HG02678 (cell line): ENCODE results near the gene USP17L18.
"Not testable (repeated sequence)": the region's sequence is repeated elsewhere in the genome, so short reads cannot be mapped to it uniquely, and the experiment has no call there.

Experiments
- ATAC-seq: cut with Tn5 transposase; IDR thresholded peaks from one replicate; pipeline ENCODE4 v1.9.1; 2021; ENCODE audit warnings: mild to moderate bottlenecking, moderate library complexity; ENCODE audit not compliant: unreplicated experiment

USP17L18 gene, protein sequence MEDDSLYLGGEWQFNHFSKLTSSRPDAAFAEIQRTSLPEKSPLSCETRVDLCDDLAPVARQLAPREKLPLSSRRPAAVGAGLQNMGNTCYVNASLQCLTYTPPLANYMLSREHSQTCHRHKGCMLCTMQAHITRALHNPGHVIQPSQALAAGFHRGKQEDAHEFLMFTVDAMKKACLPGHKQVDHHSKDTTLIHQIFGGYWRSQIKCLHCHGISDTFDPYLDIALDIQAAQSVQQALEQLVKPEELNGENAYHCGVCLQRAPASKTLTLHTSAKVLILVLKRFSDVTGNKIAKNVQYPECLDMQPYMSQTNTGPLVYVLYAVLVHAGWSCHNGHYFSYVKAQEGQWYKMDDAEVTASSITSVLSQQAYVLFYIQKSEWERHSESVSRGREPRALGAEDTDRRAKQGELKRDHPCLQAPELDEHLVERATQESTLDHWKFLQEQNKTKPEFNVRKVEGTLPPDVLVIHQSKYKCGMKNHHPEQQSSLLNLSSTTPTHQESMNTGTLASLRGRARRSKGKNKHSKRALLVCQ

DNA sequence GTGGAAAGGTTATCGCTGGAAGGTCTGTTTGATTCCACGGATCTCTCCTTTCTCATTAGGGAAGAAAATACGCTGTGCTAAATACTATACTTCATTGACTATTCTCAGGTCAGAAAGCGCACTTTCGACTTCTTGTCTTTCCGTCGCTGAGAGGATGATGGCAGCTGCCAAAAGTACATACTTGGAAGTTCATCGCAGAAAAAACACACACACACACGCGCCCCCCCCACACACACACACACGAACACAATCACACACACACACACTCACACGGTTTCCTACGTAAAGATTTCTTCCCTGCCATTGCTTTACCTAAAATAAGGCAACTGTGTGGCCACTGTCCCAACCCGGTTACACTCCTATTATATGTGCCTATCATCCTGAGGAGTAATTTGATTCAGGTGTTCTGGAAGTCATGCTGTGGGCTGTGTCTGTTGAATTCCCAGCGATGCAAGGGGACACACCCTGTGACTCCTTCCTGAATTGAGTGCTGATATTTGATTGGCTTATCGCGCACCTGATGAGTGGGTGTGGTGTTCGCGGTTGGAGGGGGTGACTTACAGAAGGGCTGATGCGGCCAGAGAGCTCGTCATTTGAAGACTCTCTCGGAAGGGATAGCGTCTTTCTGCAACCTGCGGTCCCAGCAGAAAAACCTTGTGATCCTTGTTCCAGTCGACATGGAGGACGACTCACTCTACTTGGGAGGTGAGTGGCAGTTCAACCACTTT lies at the start of gene USP17L18:
Gene USP17L18 (plus strand): TSS at position 678 of the 728 bp plus-strand sequence. CDS start 0 bp downstream, at position 678.
- ATAC-seq: not testable (repeated sequence)

DNA sequence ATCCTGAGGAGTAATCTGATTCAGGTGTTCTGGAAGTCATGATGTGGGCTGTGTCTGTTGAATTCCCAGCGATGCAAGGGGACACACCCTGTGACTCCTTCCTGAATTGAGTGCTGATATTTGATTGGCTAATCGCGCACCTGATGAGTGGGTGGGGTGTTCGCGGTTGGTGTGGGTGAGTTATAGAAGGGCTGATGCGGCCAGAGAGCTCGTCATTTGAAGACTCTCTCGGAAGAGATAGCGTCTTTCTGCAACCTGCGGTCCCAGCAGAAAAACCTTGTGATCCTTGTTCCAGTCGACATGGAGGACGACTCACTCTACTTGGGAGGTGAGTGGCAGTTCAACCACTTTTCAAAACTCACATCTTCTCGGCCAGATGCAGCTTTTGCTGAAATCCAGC lies 38.1 kb upstream of the USP17L18 start, which contains the start of gene USP17L10:
Gene USP17L10 (plus strand): TSS at position 301 of the 400 bp plus-strand sequence. CDS start 0 bp downstream, at position 301.
- ATAC-seq: not testable (repeated sequence)

DNA sequence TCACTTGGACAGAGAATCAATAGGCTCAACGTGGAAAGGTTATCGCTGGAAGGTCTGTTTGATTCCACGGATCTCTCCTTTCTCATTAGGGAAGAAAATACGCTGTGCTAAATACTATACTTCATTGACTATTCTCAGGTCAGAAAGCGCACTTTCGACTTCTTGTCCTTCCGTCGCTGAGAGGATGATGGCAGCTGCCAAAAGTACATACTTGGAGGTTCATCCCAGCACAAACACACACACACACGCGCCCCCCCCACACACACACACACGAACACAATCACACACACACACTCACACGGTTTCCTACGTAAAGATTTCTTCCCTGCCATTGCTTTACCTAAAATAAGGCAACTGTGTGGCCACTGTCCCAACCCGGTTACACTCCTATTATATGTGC lies 33.7 kb upstream of the USP17L18 start:
- not testable (repeated sequence) for ATAC-seq

DNA sequence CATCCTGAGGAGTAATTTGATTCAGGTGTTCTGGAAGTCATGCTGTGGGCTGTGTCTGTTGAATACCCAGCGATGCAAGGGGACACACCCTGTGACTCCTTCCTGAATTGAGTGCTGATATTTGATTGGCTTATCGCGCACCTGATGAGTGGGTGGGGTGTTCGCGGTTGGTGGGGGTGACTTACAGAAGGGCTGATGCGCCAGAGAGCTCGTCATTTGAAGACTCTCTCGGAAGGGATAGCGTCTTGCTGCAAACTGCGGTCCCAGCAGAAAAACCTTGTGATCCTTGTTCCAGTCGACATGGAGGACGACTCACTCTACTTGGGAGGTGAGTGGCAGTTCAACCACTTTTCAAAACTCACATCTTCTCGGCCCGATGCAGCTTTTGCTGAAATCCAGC lies 33.3 kb upstream of the USP17L18 start, which contains the start of gene USP17L11:
Gene USP17L11 (plus strand): TSS at position 301 of the 400 bp plus-strand sequence. CDS start 0 bp downstream, at position 301.
- not testable (repeated sequence) for ATAC-seq

DNA sequence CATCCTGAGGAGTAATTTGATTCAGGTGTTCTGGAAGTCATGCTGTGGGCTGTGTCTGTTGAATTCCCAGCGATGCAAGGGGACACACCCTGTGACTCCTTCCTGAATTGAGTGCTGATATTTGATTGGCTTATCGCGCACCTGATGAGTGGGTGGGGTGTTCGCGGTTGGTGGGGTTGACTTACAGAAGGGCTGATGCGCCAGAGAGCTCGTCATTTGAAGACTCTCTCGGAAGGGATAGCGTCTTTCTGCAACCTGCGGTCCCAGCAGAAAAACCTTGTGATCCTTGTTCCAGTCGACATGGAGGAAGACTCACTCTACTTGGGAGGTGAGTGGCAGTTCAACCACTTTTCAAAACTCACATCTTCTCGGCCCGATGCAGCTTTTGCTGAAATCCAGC lies 28.6 kb upstream of the USP17L18 start, which contains the start of gene USP17L12:
Gene USP17L12 (plus strand): TSS at position 301 of the 400 bp plus-strand sequence. CDS start 0 bp downstream, at position 301.
- not testable (repeated sequence) for ATAC-seq

DNA sequence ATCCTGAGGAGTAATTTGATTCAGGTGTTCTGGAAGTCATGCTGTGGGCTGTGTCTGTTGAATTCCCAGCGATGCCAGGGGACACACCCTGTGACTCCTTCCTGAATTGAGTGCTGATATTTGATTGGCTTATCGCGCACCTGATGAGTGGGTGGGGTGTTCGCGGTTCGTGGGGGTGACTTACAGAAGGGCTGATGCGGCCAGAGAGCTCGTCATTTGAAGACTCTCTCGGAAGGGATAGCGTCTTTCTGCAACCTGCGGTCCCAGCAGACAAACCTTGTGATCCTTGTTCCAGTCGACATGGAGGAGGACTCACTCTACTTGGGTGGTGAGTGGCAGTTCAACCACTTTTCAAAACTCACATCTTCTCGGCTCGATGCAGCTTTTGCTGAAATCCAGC lies 23.8 kb upstream of the USP17L18 start, which contains the start of gene USP17L13:
Gene USP17L13 (plus strand): TSS at position 301 of the 400 bp plus-strand sequence. CDS start 0 bp downstream, at position 301.
- ATAC-seq: not testable (repeated sequence)

DNA sequence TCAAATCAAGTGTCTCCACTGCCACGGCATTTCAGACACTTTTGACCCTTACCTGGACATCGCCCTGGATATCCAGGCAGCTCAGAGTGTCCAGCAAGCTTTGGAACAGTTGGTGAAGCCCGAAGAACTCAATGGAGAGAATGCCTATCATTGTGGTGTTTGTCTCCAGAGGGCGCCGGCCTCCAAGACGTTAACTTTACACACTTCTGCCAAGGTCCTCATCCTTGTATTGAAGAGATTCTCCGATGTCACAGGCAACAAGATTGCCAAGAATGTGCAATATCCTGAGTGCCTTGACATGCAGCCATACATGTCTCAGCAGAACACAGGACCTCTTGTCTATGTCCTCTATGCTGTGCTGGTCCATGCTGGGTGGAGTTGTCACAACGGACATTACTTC lies 18.2 kb upstream of the USP17L18 start:
- not testable (repeated sequence) for ATAC-seq

DNA sequence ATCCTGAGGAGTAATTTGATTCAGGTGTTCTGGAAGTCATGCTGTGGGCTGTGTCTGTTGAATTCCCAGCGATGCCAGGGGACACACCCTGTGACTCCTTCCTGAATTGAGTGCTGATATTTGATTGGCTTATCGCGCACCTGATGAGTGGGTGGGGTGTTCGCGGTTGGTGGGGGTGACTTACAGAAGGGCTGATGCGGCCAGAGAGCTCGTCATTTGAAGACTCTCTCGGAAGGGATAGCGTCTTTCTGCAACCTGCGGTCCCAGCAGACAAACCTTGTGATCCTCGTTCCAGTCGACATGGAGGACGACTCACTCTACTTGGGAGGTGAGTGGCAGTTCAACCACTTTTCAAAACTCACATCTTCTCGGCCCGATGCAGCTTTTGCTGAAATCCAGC lies 14.3 kb upstream of the USP17L18 start, which contains the start of gene USP17L15:
Gene USP17L15 (plus strand): TSS at position 301 of the 400 bp plus-strand sequence. CDS start 0 bp downstream, at position 301.
- ATAC-seq: not testable (repeated sequence)

DNA sequence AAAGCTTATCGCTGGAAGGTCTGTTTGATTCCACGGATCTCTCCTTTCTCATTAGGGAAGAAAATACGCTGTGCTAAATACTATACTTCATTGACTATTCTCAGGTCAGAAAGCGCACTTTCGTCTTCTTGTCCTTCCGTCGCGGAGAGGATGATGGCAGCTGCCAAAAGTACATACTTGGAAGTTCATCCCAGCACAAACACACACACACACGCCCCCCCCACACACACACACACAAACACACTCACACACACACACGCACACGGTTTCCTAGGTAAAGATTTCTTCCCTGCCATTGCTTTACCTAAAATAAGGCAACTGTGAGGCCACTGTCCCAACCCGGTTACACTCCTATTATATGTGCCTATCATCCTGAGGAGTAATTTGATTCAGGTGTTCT lies 10.0 kb upstream of the USP17L18 start:
- ATAC-seq: not testable (repeated sequence)

DNA sequence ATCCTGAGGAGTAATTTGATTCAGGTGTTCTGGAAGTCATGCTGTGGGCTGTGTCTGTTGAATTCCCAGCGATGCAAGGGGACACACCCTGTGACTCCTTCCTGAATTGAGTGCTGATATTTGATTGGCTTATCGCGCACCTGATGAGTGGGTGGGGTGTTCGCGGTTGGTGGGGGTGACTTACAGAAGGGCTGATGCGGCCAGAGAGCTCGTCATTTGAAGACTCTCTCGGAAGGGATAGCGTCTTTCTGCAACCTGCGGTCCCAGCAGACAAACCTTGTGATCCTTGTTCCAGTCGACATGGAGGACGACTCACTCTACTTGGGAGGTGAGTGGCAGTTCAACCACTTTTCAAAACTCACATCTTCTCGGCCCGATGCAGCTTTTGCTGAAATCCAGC lies 4.9 kb upstream of the USP17L18 start, which contains the start of gene USP17L17:
Gene USP17L17 (plus strand): TSS at position 301 of the 400 bp plus-strand sequence. CDS start 0 bp downstream, at position 301.
- ATAC-seq: not testable (repeated sequence)

DNA sequence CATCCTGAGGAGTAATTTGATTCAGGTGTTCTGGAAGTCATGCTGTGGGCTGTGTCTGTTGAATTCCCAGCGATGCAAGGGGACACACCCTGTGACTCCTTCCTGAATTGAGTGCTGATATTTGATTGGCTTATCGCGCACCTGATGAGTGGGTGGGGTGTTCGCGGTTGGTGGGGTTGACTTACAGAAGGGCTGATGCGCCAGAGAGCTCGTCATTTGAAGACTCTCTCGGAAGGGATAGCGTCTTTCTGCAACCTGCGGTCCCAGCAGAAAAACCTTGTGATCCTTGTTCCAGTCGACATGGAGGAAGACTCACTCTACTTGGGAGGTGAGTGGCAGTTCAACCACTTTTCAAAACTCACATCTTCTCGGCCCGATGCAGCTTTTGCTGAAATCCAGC lies 4.6 kb downstream of the USP17L18 start, which contains the start of gene USP17L19:
Gene USP17L19 (plus strand): TSS at position 301 of the 400 bp plus-strand sequence. CDS start 0 bp downstream, at position 301.
- ATAC-seq: not testable (repeated sequence)

DNA sequence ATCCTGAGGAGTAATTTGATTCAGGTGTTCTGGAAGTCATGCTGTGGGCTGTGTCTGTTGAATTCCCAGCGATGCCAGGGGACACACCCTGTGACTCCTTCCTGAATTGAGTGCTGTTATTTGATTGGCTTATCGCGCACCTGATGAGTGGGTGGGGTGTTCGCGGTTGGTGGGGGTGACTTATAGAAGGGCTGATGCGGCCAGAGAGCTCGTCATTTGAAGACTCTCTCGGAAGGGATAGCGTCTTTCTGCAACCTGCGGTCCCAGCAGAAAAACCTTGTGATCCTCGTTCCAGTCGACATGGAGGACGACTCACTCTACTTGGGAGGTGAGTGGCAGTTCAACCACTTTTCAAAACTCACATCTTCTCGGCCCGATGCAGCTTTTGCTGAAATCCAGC lies 9.4 kb downstream of the USP17L18 start, which contains the start of gene USP17L20:
Gene USP17L20 (plus strand): TSS at position 301 of the 400 bp plus-strand sequence. CDS start 0 bp downstream, at position 301.
- ATAC-seq: not testable (repeated sequence)

DNA sequence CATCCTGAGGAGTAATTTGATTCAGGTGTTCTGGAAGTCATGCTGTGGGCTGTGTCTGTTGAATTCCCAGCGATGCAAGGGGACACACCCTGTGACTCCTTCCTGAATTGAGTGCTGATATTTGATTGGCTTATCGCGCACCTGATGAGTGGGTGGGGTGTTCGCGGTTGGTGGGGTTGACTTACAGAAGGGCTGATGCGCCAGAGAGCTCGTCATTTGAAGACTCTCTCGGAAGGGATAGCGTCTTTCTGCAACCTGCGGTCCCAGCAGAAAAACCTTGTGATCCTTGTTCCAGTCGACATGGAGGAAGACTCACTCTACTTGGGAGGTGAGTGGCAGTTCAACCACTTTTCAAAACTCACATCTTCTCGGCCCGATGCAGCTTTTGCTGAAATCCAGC lies 14.1 kb downstream of the USP17L18 start, which contains the start of gene USP17L21:
Gene USP17L21 (plus strand): TSS at position 301 of the 400 bp plus-strand sequence. CDS start 0 bp downstream, at position 301.
- ATAC-seq: not testable (repeated sequence)

DNA sequence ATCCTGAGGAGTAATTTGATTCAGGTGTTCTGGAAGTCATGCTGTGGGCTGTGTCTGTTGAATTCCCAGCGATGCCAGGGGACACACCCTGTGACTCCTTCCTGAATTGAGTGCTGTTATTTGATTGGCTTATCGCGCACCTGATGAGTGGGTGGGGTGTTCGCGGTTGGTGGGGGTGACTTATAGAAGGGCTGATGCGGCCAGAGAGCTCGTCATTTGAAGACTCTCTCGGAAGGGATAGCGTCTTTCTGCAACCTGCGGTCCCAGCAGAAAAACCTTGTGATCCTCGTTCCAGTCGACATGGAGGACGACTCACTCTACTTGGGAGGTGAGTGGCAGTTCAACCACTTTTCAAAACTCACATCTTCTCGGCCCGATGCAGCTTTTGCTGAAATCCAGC lies 18.9 kb downstream of the USP17L18 start, which contains the start of gene USP17L22:
Gene USP17L22 (plus strand): TSS at position 301 of the 400 bp plus-strand sequence. CDS start 0 bp downstream, at position 301.
- ATAC-seq: not testable (repeated sequence)

DNA sequence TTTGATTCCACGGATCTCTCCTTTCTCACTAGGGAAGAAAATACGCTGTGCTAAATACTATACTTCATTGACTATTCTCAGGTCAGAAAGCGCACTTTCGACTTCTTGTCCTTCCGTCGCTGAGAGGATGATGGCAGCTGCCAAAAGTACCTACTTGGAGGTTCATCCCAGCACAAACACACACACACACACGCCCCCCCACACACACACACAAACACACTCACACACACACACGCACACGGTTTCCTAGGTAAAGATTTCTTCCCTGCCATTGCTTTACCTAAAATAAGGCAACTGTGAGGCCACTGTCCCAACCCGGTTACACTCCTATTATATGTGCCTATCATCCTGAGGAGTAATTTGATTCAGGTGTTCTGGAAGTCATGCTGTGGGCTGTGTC lies 23.3 kb downstream of the USP17L18 start:
- ATAC-seq: not testable (repeated sequence)
